Measurements from ENCODE around the gene SLC38A11.

DNA sequence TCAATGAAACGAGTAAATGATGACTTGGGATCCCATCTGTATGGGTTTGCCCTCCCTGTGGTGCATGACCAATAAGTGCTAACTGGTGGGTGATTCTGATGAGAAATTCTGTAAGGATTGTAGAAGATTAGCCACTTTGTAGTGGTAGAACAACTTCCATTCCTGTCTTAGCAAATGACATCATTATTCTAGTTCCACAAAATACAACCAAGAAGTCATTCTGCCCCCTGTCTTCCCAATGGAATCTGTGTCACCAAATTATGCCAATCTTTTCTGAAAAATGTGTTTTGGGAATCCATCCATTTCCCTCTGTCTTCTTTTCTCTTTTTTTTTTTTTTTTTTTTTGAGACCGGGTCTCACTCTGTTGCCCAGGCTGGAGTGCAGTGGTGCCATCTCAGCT, 48.4 kb downstream of the SLC38A11 start:
- TF ChIP-seq EZH2phosphoT487 (IDR thresholded peaks at IDR 0.05; ENCODE audit: borderline replicate concordance, low read depth, low read length) = no peak
- TF ChIP-seq, protein P1, sequence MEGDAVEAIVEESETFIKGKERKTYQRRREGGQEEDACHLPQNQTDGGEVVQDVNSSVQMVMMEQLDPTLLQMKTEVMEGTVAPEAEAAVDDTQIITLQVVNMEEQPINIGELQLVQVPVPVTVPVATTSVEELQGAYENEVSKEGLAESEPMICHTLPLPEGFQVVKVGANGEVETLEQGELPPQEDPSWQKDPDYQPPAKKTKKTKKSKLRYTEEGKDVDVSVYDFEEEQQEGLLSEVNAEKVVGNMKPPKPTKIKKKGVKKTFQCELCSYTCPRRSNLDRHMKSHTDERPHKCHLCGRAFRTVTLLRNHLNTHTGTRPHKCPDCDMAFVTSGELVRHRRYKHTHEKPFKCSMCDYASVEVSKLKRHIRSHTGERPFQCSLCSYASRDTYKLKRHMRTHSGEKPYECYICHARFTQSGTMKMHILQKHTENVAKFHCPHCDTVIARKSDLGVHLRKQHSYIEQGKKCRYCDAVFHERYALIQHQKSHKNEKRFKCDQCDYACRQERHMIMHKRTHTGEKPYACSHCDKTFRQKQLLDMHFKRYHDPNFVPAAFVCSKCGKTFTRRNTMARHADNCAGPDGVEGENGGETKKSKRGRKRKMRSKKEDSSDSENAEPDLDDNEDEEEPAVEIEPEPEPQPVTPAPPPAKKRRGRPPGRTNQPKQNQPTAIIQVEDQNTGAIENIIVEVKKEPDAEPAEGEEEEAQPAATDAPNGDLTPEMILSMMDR (conservative IDR thresholded peaks at IDR 0.05; ENCODE audit: low read length) = no peak

Data from OCI-LY7 (cell line).